HepG2 (cell line): ENCODE measurements around the gene NCOA6. TPM values are rescaled to one million over a fixed set of nuclear protein-coding genes. Genes with fewer than 3 reads are reported as not detected.
A peak's percentile ranks its signal among the peaks of the same experiment; 100 is the strongest.

ENCODE experiments used
- BATF2 ChIP-seq: sonication (generic); formaldehyde crosslinking; IDR thresholded peaks from 2 replicates; pipeline ENCODE4 v1.8.0; 2022; ENCODE audit warnings: mild to moderate bottlenecking, missing genetic modification reagents, moderate library complexity
- EEA1 ChIP-seq: sonication (generic); formaldehyde crosslinking; IDR thresholded peaks from 2 replicates; pipeline ENCODE4 v1.5.1; 2020; ENCODE audit warnings: mild to moderate bottlenecking, missing genetic modification reagents, borderline replicate concordance
- GATA4 ChIP-seq: sonication (generic); IDR thresholded peaks from 2 replicates; pipeline ENCODE4 v1.6.1; 2016; ENCODE audit warnings: antibody characterized with exemption, low read depth, borderline replicate concordance
- MAFK ChIP-seq, 2 experiments: IDR thresholded peaks in 1 of 2; conservative IDR thresholded peaks in 1 of 2; 2 replicates each; pipeline ENCODE4 v1.6.1; 2011; ENCODE audit warnings: improper control_type of control experiment in 2 of 2, low read length in 2 of 2
- NBN ChIP-seq: fragments of 450-650 bp; conservative IDR thresholded peaks from 2 replicates; pipeline ENCODE4 v1.6.1; 2017
- SAP130 ChIP-seq: IDR thresholded peaks from 2 replicates; pipeline ENCODE4 v1.6.1; 2016; ENCODE audit warnings: low read depth
- SKI ChIP-seq: fragments of 450-650 bp; IDR thresholded peaks from one replicate; pipeline ENCODE4 v1.6.1; 2018; ENCODE audit warnings: mild to moderate bottlenecking; ENCODE audit not compliant: partially characterized antibody
- SMYD3 ChIP-seq: sonication (generic); formaldehyde crosslinking; IDR thresholded peaks from 2 replicates; pipeline ENCODE4 v1.8.1; 2023; ENCODE audit warnings: mild to moderate bottlenecking, missing genetic modification reagents
- SOX6 ChIP-seq, 2 experiments: fragments of 450-650 bp in 1 of 2; sonication (generic) in 1 of 2; formaldehyde crosslinking in 1 of 2; IDR thresholded peaks; 2 replicates each; pipeline versions ENCODE4 v1.4.0 to v1.6.1; 2017 to 2020; ENCODE audit warnings: antibody characterized with exemption in 1 of 2, mild to moderate bottlenecking in 1 of 2, missing genetic modification reagents in 1 of 2
- THRA ChIP-seq: sonication (generic); formaldehyde crosslinking; IDR thresholded peaks from 2 replicates; pipeline ENCODE4 v1.4.0; 2020; ENCODE audit warnings: missing genetic modification reagents, borderline replicate concordance
- YY1 ChIP-seq: IDR thresholded peaks from 2 replicates; pipeline ENCODE4 v1.6.1; 2011; ENCODE audit warnings: low read length, low read depth, moderate library complexity, mild to moderate bottlenecking; ENCODE audit not compliant: insufficient read depth, insufficient replicate concordance
- ZBED4 ChIP-seq: sonication (generic); formaldehyde crosslinking; IDR thresholded peaks from 2 replicates; pipeline ENCODE4 v1.4.0; 2020; ENCODE audit warnings: missing genetic modification reagents, borderline replicate concordance
- ZBTB25 ChIP-seq: IDR thresholded peaks from 2 replicates; pipeline ENCODE4 v1.6.1; 2018; ENCODE audit warnings: missing genetic modification reagents
- ZBTB44 ChIP-seq: sonication (generic); formaldehyde crosslinking; IDR thresholded peaks from 2 replicates; pipeline ENCODE4 v1.4.0; 2020; ENCODE audit warnings: missing genetic modification reagents
- ZNF354B ChIP-seq: sonication (generic); formaldehyde crosslinking; IDR thresholded peaks from 2 replicates; pipeline ENCODE4 v1.8.0; 2022; ENCODE audit warnings: mild to moderate bottlenecking, missing genetic modification reagents
- ZNF580 ChIP-seq: IDR thresholded peaks from 2 replicates; pipeline ENCODE4 v1.6.1; 2016; ENCODE audit warnings: low read depth, borderline replicate concordance
- ZNF678 ChIP-seq: sonication (generic); formaldehyde crosslinking; IDR thresholded peaks from 2 replicates; pipeline ENCODE4 v1.4.0; 2020; ENCODE audit warnings: mild to moderate bottlenecking, missing genetic modification reagents
- ZNF816 ChIP-seq: sonication (generic); formaldehyde crosslinking; IDR thresholded peaks from 2 replicates; pipeline ENCODE4 v1.8.0; 2022; ENCODE audit warnings: missing genetic modification reagents, mild to moderate bottlenecking, borderline replicate concordance
- polyA plus RNA-seq, 8 experiments: library from polyadenylated mRNA; depleted of rRNA in 3 of 8; stranded (reverse) in 7 of 8; unstranded in 1 of 8; fragments of >200 nt; fragmentation: Illumina TruSeq in 4 of 8; extraction: Trizol in 4 of 8; gene quantifications; 2 replicates each; pipeline versions ENCODE4 v1.2.1 to v1.2.3, GENCODE V29; 2011 to 2016; ENCODE audit warnings: low read depth in 4 of 8, missing spikeins in 1 of 8, mixed read lengths in 1 of 8; ENCODE audit not compliant: insufficient read depth in 1 of 8
- total RNA-seq, 5 experiments: library from RNA; depleted of rRNA; stranded (reverse); fragments of >200 nt; fragmentation: Illumina TruSeq; extraction: Trizol; gene quantifications; 2 replicates each; pipeline ENCODE4 v1.2.3, GENCODE V29; 2016; ENCODE audit warnings: low read depth in 1 of 5

The NCOA6 gene
- total and polyA plus RNA-seq, 2 of the 13 experiments (the other 11 are each of a cell fraction or from before 2014, with no cell fraction given): 11.2 to 29.3 TPM

- TF ChIP-seq ZBTB44 (CRISPR knock-in tag) (peak; percentile 76; the same call in 1 of the 2 replicates), GATA4 (peak; percentile 35; the same call in 1 of the 2 replicates), MAFK (conservative IDR thresholded peaks at IDR 0.05 in 1 of 2, IDR thresholded peaks at IDR 0.05 in 1 of 2; ENCODE audit: low read length in 2 of 2) (0 out of 4 replicates have a peak, but pooled peaks of 1 of the 2 experiments have one; percentile 1), SAP130 (CRISPR knock-in tag) (peak; percentile 86), YY1 (peak; percentile 66), ZNF580 (CRISPR knock-in tag) (peak; percentile 1; the same call in 1 of the 2 replicates), SKI (peak; percentile 87), ZNF354B (0 out of 2 replicates have a peak, but pooled peaks have one; percentile 74), EEA1 (CRISPR knock-in tag) (peak; percentile 0; the same call in 1 of the 2 replicates), ZNF816 (CRISPR knock-in tag) (peak; percentile 42; the same call in 1 of the 2 replicates), BATF2 (CRISPR knock-in tag) (no peak), ZBTB25 (0 out of 2 replicates have a peak, but pooled peaks have one; percentile 66), ZNF678 (CRISPR knock-in tag) (peak; percentile 7; the same call in 1 of the 2 replicates), SMYD3 (CRISPR knock-in tag) (peak; percentile 93; the same call in 1 of the 2 replicates), NBN (no peak), ZBED4 (CRISPR knock-in tag) (peak; percentile 64; the same call in 1 of the 2 replicates), SOX6 (IDR thresholded peaks at IDR 0.05) (no peak), SOX6 (CRISPR knock-in tag; IDR thresholded peaks at IDR 0.05) (peak; percentile 17), THRA (CRISPR knock-in tag) (peak; percentile 100)
Measured at GRCh38 chr20:34704177-34705007, 121.1 kb downstream of the NCOA6 start, which contains the start of gene TP53INP2 (continued).
